ENCODE measurements around the gene TENT4B.
"Not testable (repeated sequence)": the region's sequence is repeated elsewhere in the genome, so short reads cannot be mapped to it uniquely, and the experiment has no call there.

Gene TENT4B

DNA sequence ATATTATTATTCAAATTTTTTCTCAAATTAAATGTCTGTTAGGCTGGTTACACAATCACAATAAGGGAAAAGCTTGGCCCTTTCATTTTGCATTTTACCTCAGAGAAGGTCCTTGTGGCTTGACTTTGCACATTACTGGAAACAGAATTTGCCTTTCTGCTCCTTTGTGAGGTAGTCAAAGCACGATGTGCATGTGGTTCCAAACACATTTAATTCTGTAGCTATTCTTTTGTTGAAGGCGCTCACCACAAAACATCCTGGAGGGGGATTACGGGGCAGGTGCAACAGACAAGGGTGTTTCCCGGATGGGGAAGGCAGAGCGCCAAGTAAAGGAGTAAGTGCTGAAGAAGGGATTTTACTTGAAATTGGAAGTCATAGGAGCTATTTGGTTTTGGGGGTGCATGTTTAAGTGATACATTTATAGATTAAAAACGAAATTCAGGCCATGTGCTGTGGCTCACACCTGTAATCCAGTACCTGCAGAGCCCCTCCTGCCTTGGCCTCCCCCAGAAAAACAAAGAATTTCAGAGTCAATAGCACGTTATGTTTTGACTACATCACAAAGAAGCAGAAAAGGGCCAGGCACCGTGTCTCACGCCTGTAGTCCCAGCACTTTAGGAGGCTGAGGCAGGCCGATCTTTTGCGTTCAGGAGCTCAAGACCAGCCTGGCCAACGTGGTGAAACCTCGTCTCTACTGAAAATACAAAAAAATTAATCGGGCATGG is 31.2 kb upstream of the TENT4B start:
- no peak overlapping the region for H3K4me3 Mint-ChIP-seq
- H3K36me3 Mint-ChIP-seq (ENCODE audit: low read depth) = no peaks in the 10 kb centered on the region
- no peaks in the 10 kb centered on the region for H3K9me3 Mint-ChIP-seq
- H3K4me1 Mint-ChIP-seq = no peaks in the 10 kb centered on the region
- peaks cover 4% of the 10 kb centered on the region for H3K27me3 Mint-ChIP-seq (ENCODE audit: low read depth)
- H3K27ac Mint-ChIP-seq = no peak overlapping the region
- no peak for TF ChIP-seq CTCF (IDR thresholded peaks at IDR 0.05; ENCODE audit: unreplicated experiment in 3 of 3)

GRCh38 chr16:50123417-50123816 is 29.7 kb upstream of the TENT4B start:
- Mint-ChIP-seq H3K36me3 (ENCODE audit: low read depth) (no peaks in the 10 kb centered on the region), H3K27me3 (ENCODE audit: low read depth) (no peaks in the 10 kb centered on the region), H3K9me3 (no peaks in the 10 kb centered on the region), H3K4me1 (no peaks in the 10 kb centered on the region), H3K27ac (no peak overlapping the region), H3K4me3 (no peak overlapping the region)
- no peak for TF ChIP-seq CTCF (IDR thresholded peaks at IDR 0.05; ENCODE audit: unreplicated experiment in 3 of 3)

DNA sequence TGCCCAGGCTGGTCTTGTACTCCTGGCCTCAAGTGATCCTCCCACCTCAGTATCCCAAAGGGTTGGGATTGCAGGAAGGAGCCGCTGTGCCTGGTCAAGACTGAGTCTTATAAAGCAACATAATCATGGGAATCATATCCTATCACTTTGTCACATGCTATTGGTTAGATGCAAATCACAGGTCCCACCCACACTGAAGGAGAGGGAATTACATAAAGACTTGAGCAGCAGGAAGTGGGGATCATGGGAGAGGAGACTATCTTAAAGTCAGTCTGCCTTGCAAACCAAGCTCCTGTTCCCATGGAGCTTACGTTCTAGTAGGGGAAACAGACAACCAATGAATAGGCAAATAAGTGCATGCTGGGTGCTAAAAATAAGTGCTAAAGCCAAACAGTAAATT is 28.3 kb upstream of the TENT4B start:
- no peaks in the 10 kb centered on the region for H3K27me3 Mint-ChIP-seq (ENCODE audit: low read depth)
- no peaks in the 10 kb centered on the region for H3K36me3 Mint-ChIP-seq (ENCODE audit: low read depth)
- H3K4me3 Mint-ChIP-seq = no peak overlapping the region
- no peak overlapping the region for H3K27ac Mint-ChIP-seq
- H3K4me1 Mint-ChIP-seq = no peaks in the 10 kb centered on the region
- no peak for TF ChIP-seq CTCF (IDR thresholded peaks at IDR 0.05; ENCODE audit: unreplicated experiment in 3 of 3)
- no peaks in the 10 kb centered on the region for H3K9me3 Mint-ChIP-seq

GRCh38 chr16:50126183-50126582 is 26.9 kb upstream of the TENT4B start:
- Mint-ChIP-seq H3K9me3 (no peaks in the 10 kb centered on the region), H3K4me1 (no peaks in the 10 kb centered on the region), H3K36me3 (ENCODE audit: low read depth) (no peaks in the 10 kb centered on the region), H3K27me3 (ENCODE audit: low read depth) (no peaks in the 10 kb centered on the region), H3K4me3 (no peak overlapping the region), H3K27ac (no peak overlapping the region)
- TF ChIP-seq CTCF (IDR thresholded peaks at IDR 0.05; ENCODE audit: unreplicated experiment in 3 of 3) = no peak

DNA sequence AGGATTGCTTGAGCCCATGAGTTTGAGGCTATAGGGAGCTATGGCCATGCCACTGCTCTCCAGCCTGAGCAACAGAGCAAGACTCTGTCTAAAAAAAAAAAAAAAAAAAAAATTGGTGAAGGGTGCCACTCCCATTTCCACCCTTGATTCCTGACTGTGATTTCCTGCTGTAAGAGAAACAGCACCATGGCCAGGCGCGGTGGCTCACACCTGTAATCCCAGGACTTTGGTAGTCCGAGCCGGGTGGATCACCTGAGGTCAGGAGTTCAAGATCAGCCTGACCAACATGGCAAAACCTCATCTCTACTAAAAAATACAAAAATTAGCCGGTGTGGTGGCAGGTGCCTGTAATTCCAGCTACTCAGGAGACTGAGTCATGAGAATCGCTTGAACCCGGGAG is 20.5 kb upstream of the TENT4B start:
- not testable (repeated sequence) for H3K9me3 Mint-ChIP-seq; H3K36me3 Mint-ChIP-seq (ENCODE audit: low read depth); H3K27me3 Mint-ChIP-seq (ENCODE audit: low read depth); H3K4me3 Mint-ChIP-seq; H3K27ac Mint-ChIP-seq; H3K4me1 Mint-ChIP-seq

GRCh38 chr16:50133214-50133613 is 19.9 kb upstream of the TENT4B start:
- H3K9me3 Mint-ChIP-seq = no peaks in the 10 kb centered on the region
- H3K27ac Mint-ChIP-seq = no peak overlapping the region
- no peak for TF ChIP-seq CTCF (IDR thresholded peaks at IDR 0.05; ENCODE audit: unreplicated experiment in 3 of 3)
- no peaks in the 10 kb centered on the region for H3K36me3 Mint-ChIP-seq (ENCODE audit: low read depth)
- no peak overlapping the region for H3K4me3 Mint-ChIP-seq
- H3K27me3 Mint-ChIP-seq (ENCODE audit: low read depth) = peaks cover 4% of the 10 kb centered on the region
- no peaks in the 10 kb centered on the region for H3K4me1 Mint-ChIP-seq
